WI38 (cell line): ENCODE data around the gene MLX.

Experiments used
- H3K4me3 ChIP-seq: 2 replicates; pipeline ENCODE4 v1.5.1; 2011; ENCODE audit warnings: low read depth, mild to moderate bottlenecking, control low read depth, low read length
- TF ChIP-seq, protein P1 (sequence below): IDR thresholded peaks from 2 replicates; pipeline ENCODE4 v1.5.1; 2012; ENCODE audit warnings: low read depth, mild to moderate bottlenecking, control low read depth, low read length

The MLX gene, protein sequence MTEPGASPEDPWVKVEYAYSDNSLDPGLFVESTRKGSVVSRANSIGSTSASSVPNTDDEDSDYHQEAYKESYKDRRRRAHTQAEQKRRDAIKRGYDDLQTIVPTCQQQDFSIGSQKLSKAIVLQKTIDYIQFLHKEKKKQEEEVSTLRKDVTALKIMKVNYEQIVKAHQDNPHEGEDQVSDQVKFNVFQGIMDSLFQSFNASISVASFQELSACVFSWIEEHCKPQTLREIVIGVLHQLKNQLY

DNA sequence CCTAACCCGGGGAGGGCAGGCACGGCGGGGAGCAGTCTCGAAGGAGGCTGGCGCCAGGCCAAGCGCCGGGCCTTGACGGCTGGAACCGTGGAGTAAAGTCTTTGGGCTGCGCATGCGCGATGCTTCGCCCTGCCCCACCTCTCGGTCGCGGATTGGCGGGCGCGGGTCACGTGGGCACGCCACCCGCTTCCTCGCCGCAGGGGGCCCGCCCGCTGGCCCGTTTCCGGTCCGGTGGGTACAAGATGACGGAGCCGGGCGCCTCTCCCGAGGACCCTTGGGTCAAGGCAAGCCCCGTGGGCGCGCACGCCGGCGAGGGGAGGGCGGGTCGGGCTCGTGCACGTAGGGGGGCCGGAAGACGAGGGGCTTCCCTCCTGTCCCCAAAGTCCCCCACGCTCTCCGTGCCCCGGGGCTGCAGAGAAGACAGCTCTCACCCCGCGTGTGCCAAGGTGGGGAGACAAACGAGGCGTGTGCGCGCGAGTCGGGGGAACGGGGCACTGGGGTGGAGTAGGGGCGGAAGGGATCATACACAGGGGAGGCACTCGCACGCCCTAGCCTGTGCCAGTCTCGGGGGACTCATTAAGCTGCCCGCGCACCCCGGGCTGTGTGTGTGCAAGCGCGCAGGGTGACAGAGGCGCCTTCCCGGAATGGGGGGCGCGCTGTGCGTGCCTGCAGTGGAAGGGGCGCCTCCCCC, at the start of gene MLX:
Gene MLX, plus strand, starts transcription at position 218 of the 691 bp plus-strand sequence. Its CDS starts 25 bp downstream, at position 243.
- TF ChIP-seq, protein P1, sequence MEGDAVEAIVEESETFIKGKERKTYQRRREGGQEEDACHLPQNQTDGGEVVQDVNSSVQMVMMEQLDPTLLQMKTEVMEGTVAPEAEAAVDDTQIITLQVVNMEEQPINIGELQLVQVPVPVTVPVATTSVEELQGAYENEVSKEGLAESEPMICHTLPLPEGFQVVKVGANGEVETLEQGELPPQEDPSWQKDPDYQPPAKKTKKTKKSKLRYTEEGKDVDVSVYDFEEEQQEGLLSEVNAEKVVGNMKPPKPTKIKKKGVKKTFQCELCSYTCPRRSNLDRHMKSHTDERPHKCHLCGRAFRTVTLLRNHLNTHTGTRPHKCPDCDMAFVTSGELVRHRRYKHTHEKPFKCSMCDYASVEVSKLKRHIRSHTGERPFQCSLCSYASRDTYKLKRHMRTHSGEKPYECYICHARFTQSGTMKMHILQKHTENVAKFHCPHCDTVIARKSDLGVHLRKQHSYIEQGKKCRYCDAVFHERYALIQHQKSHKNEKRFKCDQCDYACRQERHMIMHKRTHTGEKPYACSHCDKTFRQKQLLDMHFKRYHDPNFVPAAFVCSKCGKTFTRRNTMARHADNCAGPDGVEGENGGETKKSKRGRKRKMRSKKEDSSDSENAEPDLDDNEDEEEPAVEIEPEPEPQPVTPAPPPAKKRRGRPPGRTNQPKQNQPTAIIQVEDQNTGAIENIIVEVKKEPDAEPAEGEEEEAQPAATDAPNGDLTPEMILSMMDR = no peak
- H3K4me3 ChIP-seq = peak within 1 kb of the TSS; percentile 84

DNA sequence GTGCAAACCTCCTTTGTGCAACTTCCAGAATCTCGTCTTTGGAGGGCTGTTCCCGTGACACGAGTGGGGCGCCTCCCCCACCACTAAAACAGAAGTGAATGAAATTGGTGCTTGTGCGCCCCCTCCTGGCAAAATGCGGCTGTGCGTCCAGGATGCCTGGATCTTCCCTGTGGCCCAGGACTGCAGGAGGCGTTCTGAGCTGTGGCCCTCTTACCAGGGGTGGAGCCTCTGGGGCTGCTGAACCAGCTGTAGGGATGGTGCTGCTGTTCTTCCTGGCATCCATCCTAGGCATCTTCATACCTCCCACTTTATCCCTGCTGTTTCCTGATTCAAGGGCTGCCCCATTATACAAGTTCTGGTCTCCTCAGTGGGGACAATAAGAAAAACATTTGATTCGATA, 49.4 kb upstream of the MLX start:
- no peak overlapping the region for H3K4me3 ChIP-seq
- TF ChIP-seq, protein P1 = peak; percentile 93

DNA sequence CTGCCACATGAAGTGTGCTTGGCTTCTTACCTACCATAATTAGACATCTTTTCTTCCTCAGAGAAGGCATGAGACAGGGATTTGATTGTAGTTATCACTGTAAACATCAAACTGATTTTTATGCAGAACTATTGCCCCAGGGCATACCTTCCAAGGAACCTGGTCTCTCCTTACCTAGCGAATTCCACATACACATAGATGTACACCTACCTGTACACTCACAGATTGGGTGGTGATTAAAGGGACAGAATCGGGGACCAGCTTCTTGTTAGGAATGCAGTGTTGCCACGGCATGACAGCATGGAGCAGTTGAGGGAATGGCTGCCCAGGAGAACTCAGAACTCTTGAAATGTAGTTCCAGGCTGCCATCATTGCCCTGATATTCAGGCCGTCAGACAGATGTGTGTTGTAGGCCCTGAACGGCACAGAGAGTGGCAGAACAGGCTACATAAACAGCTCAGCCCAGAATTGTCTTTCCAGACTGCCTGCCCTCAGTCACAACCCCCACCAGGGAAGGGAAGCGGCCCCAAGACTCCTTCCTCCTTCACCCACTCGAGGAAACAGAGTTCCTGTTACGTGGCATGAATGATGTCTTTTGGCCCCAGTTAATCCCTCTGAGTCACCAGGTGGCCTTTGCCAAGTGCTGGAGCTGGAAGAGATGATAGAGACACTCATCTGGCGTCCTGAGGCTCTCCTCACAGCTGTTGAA, 48.7 kb upstream of the MLX start:
- TF ChIP-seq, protein P1 = no peak

DNA sequence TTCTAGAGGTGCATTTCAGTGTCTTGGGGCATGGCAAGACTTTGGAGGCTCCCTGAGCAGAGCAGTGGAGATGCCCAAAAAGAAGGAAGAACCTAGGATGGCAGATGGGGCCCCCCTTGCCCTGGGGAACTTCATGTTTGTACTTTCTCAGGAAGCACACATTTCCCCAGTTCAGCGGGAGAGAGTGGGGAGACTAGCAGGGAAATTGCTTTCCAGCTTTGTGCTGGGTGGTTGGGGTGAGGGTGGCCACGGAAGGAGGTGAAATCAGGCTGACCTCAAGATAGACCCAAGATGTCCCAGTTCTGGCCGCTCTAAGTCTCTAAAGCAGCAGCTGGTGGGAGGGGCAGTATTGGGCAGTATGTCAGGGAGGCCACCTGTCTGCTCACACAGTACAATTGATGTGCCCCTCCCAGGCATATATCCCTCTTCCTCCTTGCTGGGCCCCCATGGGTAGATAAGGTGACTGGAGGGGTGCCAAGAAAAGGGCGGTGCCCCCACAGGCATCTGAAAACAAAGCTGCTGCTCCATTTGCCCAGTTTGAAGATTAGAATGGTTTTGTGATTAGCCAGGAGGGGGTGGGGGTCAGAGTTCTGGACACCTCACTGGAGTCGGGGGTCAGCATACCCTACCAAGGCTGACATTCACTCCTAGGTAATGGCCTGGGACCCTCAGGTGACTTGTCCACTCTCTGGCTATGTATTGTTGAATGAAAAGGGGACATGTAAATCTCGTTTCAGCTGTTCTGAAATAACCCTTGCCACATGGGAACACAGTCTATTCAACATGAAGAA, 48.0 kb upstream of the MLX start:
- TF ChIP-seq, protein P1 = no peak
- no peak overlapping the region for H3K4me3 ChIP-seq

More for the DNA sequence above, 48.7 kb upstream of the MLX start:
- H3K4me3 ChIP-seq = no peak overlapping the region

DNA sequence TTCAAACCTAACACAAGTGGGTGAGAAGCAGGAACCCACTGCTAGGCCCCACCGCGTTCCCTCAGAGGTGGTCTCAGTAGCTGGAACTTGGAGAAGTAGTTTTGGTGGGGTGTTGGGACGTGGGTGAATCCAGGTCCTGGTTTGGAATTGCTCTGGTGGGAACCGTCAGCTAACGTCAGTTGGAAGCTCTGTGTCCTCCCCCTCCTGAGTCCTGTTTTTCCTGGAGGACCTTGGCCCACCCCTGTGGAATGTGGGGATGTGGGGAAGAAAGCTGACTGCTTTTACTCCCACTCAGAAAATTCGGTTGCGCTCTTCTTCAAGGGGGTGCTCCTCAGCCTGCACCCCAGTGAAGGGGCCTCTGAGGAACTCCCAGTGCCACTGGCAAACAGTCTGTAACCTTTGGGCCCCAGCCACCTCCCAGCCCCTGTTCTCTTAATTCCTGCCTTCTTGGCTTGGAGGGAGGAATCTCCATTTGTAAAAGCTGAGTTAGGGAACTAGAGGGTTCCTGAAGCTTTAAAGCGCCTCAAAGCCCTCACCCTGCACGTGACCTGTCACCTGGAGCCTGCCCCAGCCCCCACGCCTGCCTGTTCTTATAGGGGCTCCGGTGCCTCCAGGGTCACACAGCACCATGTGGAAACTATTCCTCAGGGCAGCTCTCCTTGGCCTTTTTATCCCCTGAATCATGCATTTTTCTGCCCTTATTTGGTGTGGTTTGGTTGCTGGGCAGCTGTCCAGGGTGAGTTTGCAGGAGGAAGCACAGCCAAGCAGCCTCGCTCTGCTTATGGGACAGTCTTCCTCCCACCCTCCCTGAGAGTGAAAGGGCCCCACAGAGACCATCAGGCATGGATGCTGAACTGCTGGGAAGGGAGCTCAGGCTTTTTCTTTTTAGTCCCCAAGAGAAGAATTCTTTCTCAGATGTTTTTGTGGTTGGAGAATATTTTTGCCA, 47.1 kb upstream of the MLX start:
- TF ChIP-seq, protein P1 = 0 out of 2 replicates have a peak, but pooled peaks have one; percentile 5

DNA sequence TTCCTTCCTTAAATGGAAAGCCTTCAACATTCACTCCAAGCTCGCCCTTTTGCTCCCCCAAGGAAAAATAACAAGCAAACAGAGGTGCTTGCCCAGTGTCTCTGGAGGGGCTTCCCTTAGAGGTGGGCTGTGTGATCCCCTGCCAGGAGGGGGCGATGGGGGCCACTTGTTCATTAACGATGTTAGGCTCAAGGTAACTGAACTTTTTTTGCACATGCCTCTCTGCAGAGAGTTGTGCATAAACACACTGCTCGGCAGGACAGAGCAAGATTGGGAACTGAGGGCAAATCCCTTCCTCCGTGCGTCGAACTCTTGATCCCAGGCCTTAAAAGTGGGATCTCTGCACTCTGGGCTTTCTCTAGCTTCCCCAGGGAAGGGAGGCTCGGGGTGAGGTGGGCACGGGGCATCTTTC, 46.4 kb upstream of the MLX start:
- TF ChIP-seq, protein P1 = peak; percentile 35; the same call in 1 of the 2 replicates
- peak overlapping the region; percentile 35; the same call in 1 of the 2 replicates for H3K4me3 ChIP-seq

More for the DNA sequence above, 47.1 kb upstream of the MLX start:
- 0 out of 2 replicates have a peak overlapping the region, but pooled peaks have one; percentile 35 for H3K4me3 ChIP-seq
